GM12878 (cell line): ENCODE results near the gene ARL2. TPM values are rescaled to one million over a fixed set of nuclear protein-coding genes. Genes with fewer than 3 reads are reported as not detected.

ENCODE experiments used
- ATAC-seq: fragments of 200-7000 bp; cut with Tn5 transposase; 3 replicates; pipeline ENCODE4 v1.9.1; 2020; ENCODE audit warnings: mild to moderate bottlenecking, moderate library complexity
- BruUV-seq: library from RNA; stranded (reverse); fragments of 400-500 nt; replicated peaks from 2 replicates; lab custom pipeline; 2021; lab: Mats Ljungman, UMichigan
- CTCF ChIA-PET: fragments of 300-600 bp; sonication (Branson Sonifier 250); formaldehyde crosslinking; extraction: SDS; loops from one replicate; lab custom pipeline; 2021; ENCODE audit warnings: inconsistent platforms; lab: Yijun Ruan, JAX
- POLR2A ChIA-PET: fragments of 350-600 bp; formaldehyde crosslinking; extraction: SDS; loops from one replicate; lab custom pipeline; 2021; ENCODE audit warnings: inconsistent platforms; lab: Charles Lee
- RAD21 ChIA-PET: fragments of 300-600 bp; sonication (Branson Sonifier 250); formaldehyde crosslinking; loops from one replicate; lab custom pipeline; 2023; ENCODE audit warnings: antibody characterized with exemption; ENCODE audit not compliant: unreplicated experiment; lab: Charles Lee
- SMC1A ChIA-PET: fragments of 300-600 bp; sonication (Branson Sonifier 250); formaldehyde crosslinking; loops from one replicate; lab custom pipeline; 2023; ENCODE audit not compliant: unreplicated experiment, uncharacterized antibody; lab: Charles Lee
- DNase-seq: peaks from one replicate; pipeline ENCODE4 v3.0.0-alpha.2; 2011; ENCODE audit warnings: low read depth, low spot score
- FAIRE-seq: peaks from 3 replicates; lab custom pipeline; 2011; peaks lifted over from hg19 to GRCh38; lab: Jason Lieb, UNC
- H2AFZ ChIP-seq: 2 replicates; pipeline ENCODE4 v1.6.0; 2011; ENCODE audit warnings: low read depth, low read length, control low read depth; ENCODE audit not compliant: control insufficient read depth
- H3K27ac ChIP-seq: 2 replicates; pipeline ENCODE4 v1.5.1; 2011; ENCODE audit warnings: control low read depth; ENCODE audit not compliant: control insufficient read depth, insufficient read depth
- H3K27me3 ChIP-seq, 2 experiments: replicated peaks in 1 of 2; 2 replicates each; pipeline versions ENCODE4 v1.6.0 to v1.6.1; 2011; ENCODE audit warnings: low read length in 1 of 2; ENCODE audit not compliant: control insufficient read depth in 2 of 2, insufficient read depth in 2 of 2
- H3K36me3 ChIP-seq, 2 experiments: 2 replicates each; pipeline ENCODE4 v1.5.1; 2011; ENCODE audit warnings: low read length in 1 of 2; ENCODE audit not compliant: control insufficient read depth in 2 of 2, insufficient read depth in 2 of 2
- H3K4me1 ChIP-seq: 2 replicates; pipeline ENCODE4 v1.6.1; 2011; ENCODE audit warnings: mild to moderate bottlenecking, low read length, moderate library complexity, mixed read lengths; ENCODE audit not compliant: control insufficient read depth, insufficient read depth
- H3K4me2 ChIP-seq: 2 replicates; pipeline ENCODE4 v1.6.0; 2011; ENCODE audit warnings: control low read depth; ENCODE audit not compliant: control insufficient read depth, insufficient read depth
- H3K4me3 ChIP-seq: fragments of 200-600 bp; sonication (generic); 2 replicates; pipeline ENCODE4 v1.5.1; 2016
- H3K79me2 ChIP-seq: 2 replicates; pipeline ENCODE4 v1.6.0; 2011; ENCODE audit warnings: low read length; ENCODE audit not compliant: control insufficient read depth, insufficient read depth
- H3K9ac ChIP-seq: 2 replicates; pipeline ENCODE4 v1.8.0; 2011; ENCODE audit warnings: low read length, control low read depth, mixed read lengths; ENCODE audit not compliant: control insufficient read depth, insufficient read depth
- H3K9me3 ChIP-seq: replicated peaks from 3 replicates; pipeline ENCODE4 v1.5.1; 2011; ENCODE audit warnings: mild to moderate bottlenecking, low read length; ENCODE audit not compliant: control insufficient read depth, insufficient read depth
- H4K20me1 ChIP-seq: 2 replicates; pipeline ENCODE4 v1.6.0; 2011; ENCODE audit not compliant: control insufficient read depth, insufficient read depth
- BHLHE40 ChIP-seq, 2 experiments: fragments of 450-650 bp in 1 of 2; IDR thresholded peaks; 2 replicates each; pipeline ENCODE4 v1.6.1; 2011 to 2017; ENCODE audit warnings: low read depth in 2 of 2, borderline replicate concordance in 1 of 2, improper control_type of control experiment in 1 of 2, low read length in 1 of 2, mild to moderate bottlenecking in 1 of 2
- IKZF1 ChIP-seq: fragments of 450-650 bp; conservative IDR thresholded peaks from 2 replicates; pipeline ENCODE4 v1.6.1; 2017; ENCODE audit warnings: antibody characterized with exemption, mild to moderate bottlenecking
- IRF3 ChIP-seq: fragments of 450-650 bp; IDR thresholded peaks from 2 replicates; pipeline ENCODE4 v1.6.1; 2014; ENCODE audit warnings: mild to moderate bottlenecking
- MEF2B ChIP-seq: fragments of 450-650 bp; IDR thresholded peaks from 2 replicates; pipeline ENCODE4 v1.6.1; 2018; ENCODE audit warnings: mild to moderate bottlenecking, moderate library complexity; ENCODE audit not compliant: partially characterized antibody, poor library complexity, severe bottlenecking
- NRF1 ChIP-seq: conservative IDR thresholded peaks from 2 replicates; pipeline ENCODE4 v1.6.1; 2011; ENCODE audit warnings: mild to moderate bottlenecking, low read depth, low read length, improper control_type of control experiment
- RUNX3 ChIP-seq: IDR thresholded peaks from 2 replicates; pipeline ENCODE4 v1.6.1; 2012; ENCODE audit warnings: low read length, inconsistent platforms
- WGBS: methylation state at CpG from one replicate; pipeline ENCODE4 v1.1.6; 2016; ENCODE audit warnings: low lambda C conversion rate; ENCODE audit not compliant: insufficient replicate concordance, insufficient coverage; ENCODE audit errors: missing lambda C conversion rate; 5-methylcytosine and 5-hydroxymethylcytosine counted together
- in situ Hi-C: fragments of 300-500 bp; cut with MboI; formaldehyde crosslinking; loops from 9 replicates; pipeline ENCODE4 v1.14.3; 2018; ENCODE audit warnings: mixed read lengths
- intact Hi-C: fragments of 100-400 bp; cut with micrococcal nuclease; formaldehyde crosslinking; loops from one replicate; pipeline ENCODE4 v1.14.2; 2022; ENCODE audit not compliant: unreplicated experiment
- polyA plus RNA-seq, 11 experiments: library from polyadenylated mRNA; depleted of rRNA in 4 of 11; unstranded in 6 of 11; stranded (reverse) in 5 of 11; fragments of >200 nt; fragmentation: Nextera tagmentation in 4 of 11; fragmentation: Illumina TruSeq in 1 of 11; extraction: Ambion mirVana in 4 of 11; extraction: Trizol in 1 of 11; gene quantifications; 1 replicate in 1 of 11; 2 replicates in 10 of 11; pipeline versions ENCODE4 v1.2.1 to v1.2.3, GENCODE V29; 2011 to 2016; ENCODE audit warnings: inconsistent platforms in 2 of 11, missing spikeins in 2 of 11, low read depth in 1 of 11
- total RNA-seq, 4 experiments: library from RNA; depleted of rRNA in 3 of 4; stranded (reverse); fragments of >200 nt in 3 of 4; fragmentation: Illumina TruSeq in 1 of 4; extraction: Trizol in 1 of 4; gene quantifications; 2 replicates each; pipeline versions ENCODE4 v1.2.1 to v1.2.3, GENCODE V29; 2013 to 2021
- TF ChIP-seq, protein P1 (sequence below): fragments of 450-650 bp; IDR thresholded peaks from 2 replicates; pipeline ENCODE4 v1.6.1; 2017; ENCODE audit warnings: mild to moderate bottlenecking, moderate library complexity

Gene ARL2
- total and polyA plus RNA-seq, 10 of the 15 experiments (the other 5 are each of a cell fraction or from before 2014, with no cell fraction given) = 4.1 to 138 (median 73.4) TPM

DNA sequence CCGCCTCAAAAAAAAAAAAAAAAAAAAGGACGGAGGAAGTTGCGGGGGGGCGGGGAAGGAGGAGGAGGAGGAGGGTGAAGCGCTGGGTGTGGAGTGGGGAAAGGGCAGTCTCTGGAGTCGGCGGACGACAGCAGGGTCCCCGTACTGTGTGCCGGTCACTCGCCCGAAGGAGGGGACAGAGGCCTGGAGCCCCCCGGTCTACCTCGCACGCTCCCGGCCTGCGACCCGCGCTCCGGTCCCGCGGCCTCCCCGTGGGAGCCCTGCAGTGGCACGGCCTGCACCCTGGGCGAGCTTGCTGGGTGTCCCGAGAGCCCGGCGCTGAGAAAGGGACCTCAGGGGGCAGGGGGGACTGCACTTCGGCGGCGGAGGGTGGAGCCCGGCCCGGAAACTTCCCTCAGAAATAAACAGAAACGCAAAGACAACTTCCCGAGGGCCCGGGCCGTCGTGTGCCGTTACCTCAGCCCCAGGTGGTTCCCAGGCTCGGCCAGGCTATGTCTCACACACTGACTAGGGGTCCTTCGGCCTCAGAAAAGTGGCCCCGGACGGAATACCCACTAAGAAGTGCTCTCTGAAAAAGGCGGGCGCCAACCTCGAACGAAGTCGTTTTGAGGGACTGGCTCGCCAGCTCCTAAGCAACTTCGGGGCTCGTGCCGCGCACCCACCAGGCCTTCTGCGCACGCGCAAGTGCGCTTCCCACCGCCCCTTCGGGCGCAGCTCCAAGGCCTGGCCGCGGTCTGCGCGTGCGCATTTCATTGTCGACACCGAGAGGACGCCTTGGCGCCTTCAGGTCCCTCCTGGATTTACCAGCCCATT, 42.3 kb upstream of the ARL2 start, which contains the start of gene MAJIN:
Gene MAJIN, minus strand, starts transcription at position 688 of the 813 bp plus-strand sequence. CDS start 12,703 bp downstream, outside the sequence.
- peak; percentile 51 for DNase-seq
- CTCF ChIA-PET = interaction anchor here (1.1 kb wide), 1 partner anchor 42 kb away, joined by 5 read pairs; the partner anchor contains the start of gene ARL2
- H4K20me1 ChIP-seq = no peaks in the 10 kb centered on the region
- RAD21 ChIA-PET = no interaction called here
- in situ Hi-C loops = no loop called here
- TF ChIP-seq NRF1 (peak; percentile 43), MEF2B (no peak), BHLHE40 (IDR thresholded peaks at IDR 0.05; ENCODE audit: borderline replicate concordance in 1 of 2, low read depth in 2 of 2, low read length in 1 of 2) (peak; percentile 55 to 85; a peak in 3 of 4 replicates), RUNX3 (0 out of 2 replicates have a peak, but pooled peaks have one; percentile 4), IRF3 (no peak), IKZF1 (peak; percentile 43; the same call in 1 of the 2 replicates)
- TF ChIP-seq, protein P1, sequence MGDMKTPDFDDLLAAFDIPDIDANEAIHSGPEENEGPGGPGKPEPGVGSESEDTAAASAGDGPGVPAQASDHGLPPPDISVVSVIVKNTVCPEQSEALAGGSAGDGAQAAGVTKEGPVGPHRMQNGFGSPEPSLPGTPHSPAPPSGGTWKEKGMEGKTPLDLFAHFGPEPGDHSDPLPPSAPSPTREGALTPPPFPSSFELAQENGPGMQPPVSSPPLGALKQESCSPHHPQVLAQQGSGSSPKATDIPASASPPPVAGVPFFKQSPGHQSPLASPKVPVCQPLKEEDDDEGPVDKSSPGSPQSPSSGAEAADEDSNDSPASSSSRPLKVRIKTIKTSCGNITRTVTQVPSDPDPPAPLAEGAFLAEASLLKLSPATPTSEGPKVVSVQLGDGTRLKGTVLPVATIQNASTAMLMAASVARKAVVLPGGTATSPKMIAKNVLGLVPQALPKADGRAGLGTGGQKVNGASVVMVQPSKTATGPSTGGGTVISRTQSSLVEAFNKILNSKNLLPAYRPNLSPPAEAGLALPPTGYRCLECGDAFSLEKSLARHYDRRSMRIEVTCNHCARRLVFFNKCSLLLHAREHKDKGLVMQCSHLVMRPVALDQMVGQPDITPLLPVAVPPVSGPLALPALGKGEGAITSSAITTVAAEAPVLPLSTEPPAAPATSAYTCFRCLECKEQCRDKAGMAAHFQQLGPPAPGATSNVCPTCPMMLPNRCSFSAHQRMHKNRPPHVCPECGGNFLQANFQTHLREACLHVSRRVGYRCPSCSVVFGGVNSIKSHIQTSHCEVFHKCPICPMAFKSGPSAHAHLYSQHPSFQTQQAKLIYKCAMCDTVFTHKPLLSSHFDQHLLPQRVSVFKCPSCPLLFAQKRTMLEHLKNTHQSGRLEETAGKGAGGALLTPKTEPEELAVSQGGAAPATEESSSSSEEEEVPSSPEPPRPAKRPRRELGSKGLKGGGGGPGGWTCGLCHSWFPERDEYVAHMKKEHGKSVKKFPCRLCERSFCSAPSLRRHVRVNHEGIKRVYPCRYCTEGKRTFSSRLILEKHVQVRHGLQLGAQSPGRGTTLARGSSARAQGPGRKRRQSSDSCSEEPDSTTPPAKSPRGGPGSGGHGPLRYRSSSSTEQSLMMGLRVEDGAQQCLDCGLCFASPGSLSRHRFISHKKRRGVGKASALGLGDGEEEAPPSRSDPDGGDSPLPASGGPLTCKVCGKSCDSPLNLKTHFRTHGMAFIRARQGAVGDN = peak; percentile 88
- TF ChIP-seq, all 136 proteins: peak for 5
- WGBS = 40% methylated on average over 64 of the region's 69 CpGs
- Histone ChIP-seq H3K27ac (no peak within 1 kb of the TSS), H2AFZ (peak within 1 kb of the TSS; percentile 42), H3K4me3 (peak within 1 kb of the TSS; percentile 39; the same call in 1 of the 2 replicates), H3K9ac (no peak within 1 kb of the TSS), H3K4me2 (peak within 1 kb of the TSS; percentile 32; the same call in 1 of the 2 replicates), H3K4me1 (peaks cover 14% of the 10 kb centered on the region), H3K79me2 (no peaks in the 10 kb centered on the region), H3K36me3 (no peaks in the 10 kb centered on the region), H3K27me3 (no peaks in the 10 kb centered on the region), H3K9me3 (no peaks in the 10 kb centered on the region; the same call in 2 of the 3 replicates)
- SMC1A ChIA-PET = interaction anchor here (1.0 kb wide), 1 partner anchor 259 kb away, joined by 3 read pairs; no protein-coding TSS in a partner anchor
- peak; percentile 88 for ATAC-seq
- BruUV-seq = no TSS peak
- POLR2A ChIA-PET = interaction anchor here (0.7 kb wide), 1 partner anchor 23 kb away, joined by 3 read pairs; no protein-coding TSS in a partner anchor
- intact Hi-C loops = no loop called here
- FAIRE-seq = peak; percentile 56
